ENCODE measurements around the gene SCUBE3.

The SCUBE3 gene

GRCh38 chr6:35259948-35260590 is 46.3 kb downstream of the SCUBE3 start:
- Histone ChIP-seq H3K27ac (peak overlapping the region; percentile 88), H3K4me1 (peaks cover 28% of the 10 kb centered on the region), H3K4me3 (ENCODE audit: low read depth, low read length) (peak overlapping the region; percentile 85), H3K4me2 (ENCODE audit: low read length) (peak overlapping the region; percentile 75), H3K27me3 (ENCODE audit: control insufficient read depth, insufficient read depth, low read length) (no peaks in the 10 kb centered on the region), H3K79me2 (peaks cover 20% of the 10 kb centered on the region), H3K9ac (peak overlapping the region; percentile 9), H3K36me3 (ENCODE audit: control insufficient read depth, insufficient read depth, low read length) (no peaks in the 10 kb centered on the region), H3K9me3 (ENCODE audit: control insufficient read depth, low read length) (no peaks in the 10 kb centered on the region), H2AFZ (peak overlapping the region; percentile 70)
- no peak for TF ChIP-seq CTCF (IDR thresholded peaks at IDR 0.05)

GRCh38 chr6:35260591-35261570 is 47.1 kb downstream of the SCUBE3 start:
- Histone ChIP-seq H3K4me2 (ENCODE audit: low read length) (peak overlapping the region; percentile 75), H3K27me3 (ENCODE audit: control insufficient read depth, insufficient read depth, low read length) (no peaks in the 10 kb centered on the region), H3K79me2 (peaks cover 20% of the 10 kb centered on the region), H3K36me3 (ENCODE audit: control insufficient read depth, insufficient read depth, low read length) (no peaks in the 10 kb centered on the region), H3K27ac (peak overlapping the region; percentile 88), H2AFZ (peak overlapping the region; percentile 70), H3K9me3 (ENCODE audit: control insufficient read depth, low read length) (no peaks in the 10 kb centered on the region), H3K4me3 (ENCODE audit: low read depth, low read length) (peak overlapping the region; percentile 85), H3K4me1 (peaks cover 31% of the 10 kb centered on the region), H3K9ac (no peak overlapping the region)
- no peak for TF ChIP-seq CTCF (IDR thresholded peaks at IDR 0.05)

GRCh38 chr6:35262596-35262995 is 48.8 kb downstream of the SCUBE3 start:
- Histone ChIP-seq H3K9me3 (ENCODE audit: control insufficient read depth, low read length) (no peaks in the 10 kb centered on the region), H3K27me3 (ENCODE audit: control insufficient read depth, insufficient read depth, low read length) (no peaks in the 10 kb centered on the region), H3K27ac (peak overlapping the region; percentile 53), H3K79me2 (peaks cover 26% of the 10 kb centered on the region), H3K9ac (no peak overlapping the region), H3K4me3 (ENCODE audit: low read depth, low read length) (no peak overlapping the region), H3K4me2 (ENCODE audit: low read length) (peak overlapping the region; percentile 7), H3K36me3 (ENCODE audit: control insufficient read depth, insufficient read depth, low read length) (no peaks in the 10 kb centered on the region), H2AFZ (no peak overlapping the region), H3K4me1 (peaks cover 32% of the 10 kb centered on the region)
- no peak for TF ChIP-seq CTCF (IDR thresholded peaks at IDR 0.05)

- TF ChIP-seq CTCF (IDR thresholded peaks at IDR 0.05), result no peak
- H3K27me3 ChIP-seq (ENCODE audit: control insufficient read depth, insufficient read depth, low read length), result no peaks in the 10 kb centered on the region
- no peaks in the 10 kb centered on the region for H3K9me3 ChIP-seq (ENCODE audit: control insufficient read depth, low read length)
- no peak overlapping the region for H3K9ac ChIP-seq
- H3K4me2 ChIP-seq (ENCODE audit: low read length), result no peak overlapping the region
- no peaks in the 10 kb centered on the region for H3K36me3 ChIP-seq (ENCODE audit: control insufficient read depth, insufficient read depth, low read length)
- H2AFZ ChIP-seq, result no peak overlapping the region
- H3K4me1 ChIP-seq, result peaks cover 29% of the 10 kb centered on the region
- H3K4me3 ChIP-seq (ENCODE audit: low read depth, low read length), result peak overlapping the region; percentile 1
- peaks cover 25% of the 10 kb centered on the region for H3K79me2 ChIP-seq
- no peak overlapping the region for H3K27ac ChIP-seq
Observed at GRCh38 chr6:35264550-35265274, 51.0 kb downstream of the SCUBE3 start.

Measured in parathyroid adenoma (tissue), 2 donors.